ENCODE results near the gene IP6K3. TPM values are rescaled to one million over a fixed set of nuclear protein-coding genes. Genes with fewer than 3 reads are reported as not detected.

The IP6K3 gene
- total and polyA plus RNA-seq, 5 donors from 2014 or later: not detected

GRCh38 chr6:33770833-33771145 lies 24.1 kb upstream of the IP6K3 start:
- Histone ChIP-seq H3K4me3 (ENCODE audit: low read depth, low read length) (no peak overlapping the region), H3K27ac (ENCODE audit: insufficient read depth, low read length, poor library complexity, severe bottlenecking) (no peak overlapping the region), H3K4me1 (ENCODE audit: control insufficient read depth, insufficient read depth, low read length, poor library complexity, severe bottlenecking) (peaks cover 10% of the 10 kb centered on the region), H3K36me3 (ENCODE audit: control insufficient read depth, insufficient read depth, low read length) (peaks cover 25% of the 10 kb centered on the region), H3K27me3 (ENCODE audit: control insufficient read depth, insufficient read depth, low read length) (no peaks in the 10 kb centered on the region), H3K9me3 (ENCODE audit: control insufficient read depth in 2 of 2, low read length in 2 of 2) (no peaks in the 10 kb centered on the region)
- Mint-ChIP-seq H3K27ac (peak overlapping the region in 1 of 3 donors; percentile 67), H3K36me3 (peaks cover 17% of the 10 kb centered on the region), H3K4me1 (peaks cover 0 to 22% (median 12%) of the 10 kb centered on the region in 4 donors), H3K27me3 (no peaks in the 10 kb centered on the region), H3K9me3 (no peaks in the 10 kb centered on the region), H3K4me3 (no peak overlapping the region)
- DNase-seq (no peak), ATAC-seq (ENCODE audit: low read depth in 2 of 2) (no peak)

DNA sequence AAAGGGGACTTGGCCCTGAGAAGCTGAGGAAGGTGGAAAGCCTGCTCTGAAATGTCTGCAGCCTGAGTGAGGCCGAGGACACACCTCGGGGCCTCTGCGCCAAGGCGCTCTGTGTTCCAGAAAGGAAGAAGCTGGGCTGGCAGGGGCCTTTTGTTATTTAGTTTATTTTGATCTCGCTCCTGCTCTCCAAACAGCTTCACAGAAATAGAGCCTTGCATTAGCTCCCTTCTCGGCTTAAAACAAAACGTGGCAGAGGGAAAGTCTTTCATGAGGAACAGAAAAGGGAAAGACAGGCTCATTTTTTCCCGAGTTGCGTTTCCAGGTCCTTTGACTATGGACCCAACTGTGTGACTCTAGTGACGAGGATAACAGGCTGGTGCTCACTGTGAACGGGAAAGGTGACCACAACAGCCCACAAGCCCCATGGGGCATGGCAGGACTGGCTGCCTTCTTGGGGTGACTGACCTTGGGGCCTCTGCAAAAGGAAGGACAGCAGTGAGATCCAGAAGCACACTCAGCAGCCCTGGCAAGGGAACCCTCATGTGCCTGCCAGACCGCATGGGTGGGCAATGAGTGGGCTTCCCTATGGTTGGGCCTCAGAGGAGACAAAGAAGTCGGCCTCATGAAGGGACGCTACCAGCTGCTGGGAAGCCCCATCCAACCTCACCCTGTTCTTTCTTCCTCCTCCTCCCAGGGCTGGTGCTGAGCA lies 23.6 kb upstream of the IP6K3 start:
- Mint-ChIP-seq H3K27ac (no peak overlapping the region), H3K4me1 (peaks cover 0 to 22% (median 12%) of the 10 kb centered on the region in 4 donors), H3K4me3 (no peak overlapping the region), H3K36me3 (peaks cover 14% of the 10 kb centered on the region), H3K27me3 (no peaks in the 10 kb centered on the region), H3K9me3 (no peaks in the 10 kb centered on the region)
- H3K9me3 ChIP-seq (ENCODE audit: control insufficient read depth in 2 of 2, low read length in 2 of 2): no peaks in the 10 kb centered on the region
- H3K36me3 ChIP-seq (ENCODE audit: control insufficient read depth, insufficient read depth, low read length): peaks cover 20% of the 10 kb centered on the region
- H3K4me3 ChIP-seq (ENCODE audit: low read depth, low read length): no peak overlapping the region
- no peak for DNase-seq
- H3K27ac ChIP-seq (ENCODE audit: insufficient read depth, low read length, poor library complexity, severe bottlenecking): no peak overlapping the region
- H3K27me3 ChIP-seq (ENCODE audit: control insufficient read depth, insufficient read depth, low read length): no peaks in the 10 kb centered on the region
- peaks cover 10% of the 10 kb centered on the region for H3K4me1 ChIP-seq (ENCODE audit: control insufficient read depth, insufficient read depth, low read length, poor library complexity, severe bottlenecking)
- no peak for ATAC-seq (ENCODE audit: low read depth in 2 of 2)

DNA sequence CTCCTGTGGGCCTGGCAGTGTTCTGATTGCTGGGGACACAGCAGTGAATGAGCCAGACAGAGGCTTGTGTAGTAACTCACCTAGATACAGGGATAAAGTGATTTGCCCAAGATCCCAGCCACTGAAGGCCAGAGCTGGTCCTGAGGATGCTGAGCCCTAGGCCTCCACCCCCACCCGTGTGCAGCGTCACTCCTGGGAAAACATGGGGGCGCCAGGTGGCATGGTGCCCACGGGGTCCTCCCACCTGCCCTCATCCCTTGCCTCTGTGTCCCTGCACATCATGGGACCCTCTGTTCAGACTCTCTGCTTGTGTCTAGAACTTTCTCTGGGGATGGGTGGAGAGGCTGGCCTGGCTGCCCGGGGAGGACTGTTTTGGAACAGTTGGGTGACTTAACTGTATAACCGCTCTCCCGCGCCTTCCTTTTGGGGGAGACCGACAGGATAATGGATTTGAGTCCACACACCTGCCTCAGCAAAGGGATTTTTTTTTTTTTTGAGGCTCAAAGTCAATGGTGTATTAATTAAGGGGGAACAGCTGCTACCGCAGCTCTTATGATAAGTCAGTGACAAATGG lies 22.6 kb upstream of the IP6K3 start:
- H3K4me1 ChIP-seq (ENCODE audit: control insufficient read depth, insufficient read depth, low read length, poor library complexity, severe bottlenecking): peaks cover 10% of the 10 kb centered on the region
- no peak overlapping the region for H3K4me3 ChIP-seq (ENCODE audit: low read depth, low read length)
- DNase-seq (no peak), ATAC-seq (ENCODE audit: low read depth in 2 of 2) (no peak)
- no peaks in the 10 kb centered on the region for H3K27me3 Mint-ChIP-seq
- no peak overlapping the region for H3K27ac ChIP-seq (ENCODE audit: insufficient read depth, low read length, poor library complexity, severe bottlenecking)
- H3K36me3 ChIP-seq (ENCODE audit: control insufficient read depth, insufficient read depth, low read length): peaks cover 12% of the 10 kb centered on the region
- H3K9me3 ChIP-seq (ENCODE audit: control insufficient read depth in 2 of 2, low read length in 2 of 2): no peaks in the 10 kb centered on the region
- H3K9me3 Mint-ChIP-seq: no peaks in the 10 kb centered on the region
- H3K4me3 Mint-ChIP-seq: no peak overlapping the region
- peaks cover 0 to 22% (median 12%) of the 10 kb centered on the region in 4 donors for H3K4me1 Mint-ChIP-seq
- no peak overlapping the region for H3K27ac Mint-ChIP-seq
- H3K27me3 ChIP-seq (ENCODE audit: control insufficient read depth, insufficient read depth, low read length): no peaks in the 10 kb centered on the region
- H3K36me3 Mint-ChIP-seq: peaks cover 9% of the 10 kb centered on the region

DNA sequence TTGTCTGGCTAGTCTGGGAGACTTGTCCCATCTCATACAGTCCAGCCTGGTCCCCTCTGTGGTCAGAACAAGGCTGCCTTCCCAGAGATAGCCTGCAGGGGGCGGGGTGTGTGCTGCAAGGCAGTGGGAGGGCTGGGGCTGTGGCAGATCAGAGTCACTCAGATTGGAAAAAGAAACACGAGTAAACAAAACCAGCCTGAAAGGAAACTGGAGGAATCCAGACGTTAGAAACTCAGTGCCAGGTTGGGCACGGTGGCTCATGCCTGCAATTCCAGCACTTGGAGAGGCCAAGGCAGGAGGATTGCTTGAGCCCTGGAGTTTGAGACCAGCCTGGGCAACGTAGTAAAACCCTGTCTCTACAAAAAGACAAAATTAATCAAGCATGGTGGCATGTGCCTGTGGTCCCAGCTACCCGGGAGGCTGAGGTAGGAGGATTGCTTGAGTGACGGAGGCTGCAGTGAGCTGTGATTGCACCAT lies 22.0 kb upstream of the IP6K3 start:
- ATAC-seq (ENCODE audit: low read depth in 2 of 2) (peak; percentile 39 to 51), DNase-seq (peak; percentile 47 to 70 (median 47))
- H3K36me3 Mint-ChIP-seq: peaks cover 9% of the 10 kb centered on the region
- no peaks in the 10 kb centered on the region for H3K27me3 Mint-ChIP-seq
- Histone ChIP-seq H3K4me1 (ENCODE audit: control insufficient read depth, insufficient read depth, low read length, poor library complexity, severe bottlenecking) (peaks cover 10% of the 10 kb centered on the region), H3K4me3 (ENCODE audit: low read depth, low read length) (no peak overlapping the region), H3K9me3 (ENCODE audit: control insufficient read depth in 2 of 2, low read length in 2 of 2) (no peaks in the 10 kb centered on the region), H3K27me3 (ENCODE audit: control insufficient read depth, insufficient read depth, low read length) (no peaks in the 10 kb centered on the region), H3K27ac (ENCODE audit: insufficient read depth, low read length, poor library complexity, severe bottlenecking) (no peak overlapping the region), H3K36me3 (ENCODE audit: control insufficient read depth, insufficient read depth, low read length) (peaks cover 10% of the 10 kb centered on the region)
- H3K4me1 Mint-ChIP-seq: peaks cover 0 to 22% (median 12%) of the 10 kb centered on the region in 4 donors
- no peak overlapping the region for H3K27ac Mint-ChIP-seq
- no peaks in the 10 kb centered on the region for H3K9me3 Mint-ChIP-seq
- no peak overlapping the region for H3K4me3 Mint-ChIP-seq

DNA sequence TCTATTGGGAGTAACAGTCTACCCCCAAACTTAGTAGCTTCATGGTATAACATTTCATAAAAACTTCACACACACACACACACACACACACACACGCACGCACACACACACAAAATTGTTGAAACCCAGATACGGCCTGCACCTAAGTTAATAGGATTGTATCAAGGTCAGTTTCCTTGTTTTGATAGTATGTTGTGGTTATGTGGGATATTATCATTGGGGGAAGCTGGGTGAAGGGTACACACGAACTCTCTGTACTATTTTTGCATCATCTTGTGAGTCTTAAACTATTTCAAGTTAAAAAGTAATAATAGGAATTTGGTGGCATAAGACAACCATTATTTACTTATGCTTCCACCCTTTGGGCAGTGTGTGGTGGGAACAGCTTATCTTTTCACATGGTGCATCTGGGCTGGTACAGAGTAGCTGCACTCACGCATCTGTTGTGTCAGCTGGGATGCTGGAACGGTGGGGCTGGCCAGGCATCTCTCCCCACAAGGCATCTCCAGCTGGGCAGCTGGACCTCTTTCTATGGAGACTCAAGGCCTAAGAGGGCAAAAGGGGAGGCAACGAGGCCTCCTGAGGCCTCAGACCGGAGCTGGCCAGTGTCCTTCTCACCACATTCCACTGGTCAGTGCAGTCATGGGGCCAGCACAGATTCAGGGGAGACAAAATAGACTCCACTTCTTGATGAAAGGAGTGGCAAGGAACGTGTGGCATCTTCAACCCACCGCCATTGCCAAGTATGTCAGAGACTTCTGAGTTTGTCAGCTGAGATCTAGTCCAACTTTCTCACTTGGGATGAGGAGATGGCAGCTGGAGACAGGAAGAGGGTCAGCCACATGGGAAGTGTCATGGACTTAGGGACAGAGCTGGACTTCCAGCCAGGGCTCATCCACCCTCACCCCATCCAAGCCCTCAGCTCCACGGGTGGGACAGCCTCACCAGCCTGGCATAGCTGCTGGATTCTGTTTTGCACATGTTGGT lies 20.5 kb upstream of the IP6K3 start:
- Mint-ChIP-seq H3K4me3 (no peak overlapping the region), H3K27ac (no peak overlapping the region), H3K4me1 (peaks cover 0 to 17% (median 8%) of the 10 kb centered on the region in 4 donors), H3K36me3 (peaks cover 1% of the 10 kb centered on the region), H3K9me3 (no peaks in the 10 kb centered on the region), H3K27me3 (peaks cover 1% of the 10 kb centered on the region)
- ATAC-seq (ENCODE audit: low read depth in 2 of 2) (no peak), DNase-seq (no peak)
- Histone ChIP-seq H3K9me3 (ENCODE audit: control insufficient read depth in 2 of 2, low read length in 2 of 2) (no peaks in the 10 kb centered on the region), H3K36me3 (ENCODE audit: control insufficient read depth, insufficient read depth, low read length) (peaks cover 2% of the 10 kb centered on the region), H3K4me1 (ENCODE audit: control insufficient read depth, insufficient read depth, low read length, poor library complexity, severe bottlenecking) (peaks cover 10% of the 10 kb centered on the region), H3K27me3 (ENCODE audit: control insufficient read depth, insufficient read depth, low read length) (no peaks in the 10 kb centered on the region), H3K4me3 (ENCODE audit: low read depth, low read length) (no peak overlapping the region), H3K27ac (ENCODE audit: insufficient read depth, low read length, poor library complexity, severe bottlenecking) (no peak overlapping the region)

- peaks cover 11% of the 10 kb centered on the region for H3K27me3 Mint-ChIP-seq
- Histone ChIP-seq H3K27me3 (ENCODE audit: control insufficient read depth, insufficient read depth, low read length) (no peaks in the 10 kb centered on the region), H3K4me3 (ENCODE audit: low read depth, low read length) (no peak overlapping the region), H3K9me3 (ENCODE audit: control insufficient read depth in 2 of 2, low read length in 2 of 2) (no peaks in the 10 kb centered on the region), H3K4me1 (ENCODE audit: control insufficient read depth, insufficient read depth, low read length, poor library complexity, severe bottlenecking) (no peaks in the 10 kb centered on the region), H3K36me3 (ENCODE audit: control insufficient read depth, insufficient read depth, low read length) (no peaks in the 10 kb centered on the region), H3K27ac (ENCODE audit: insufficient read depth, low read length, poor library complexity, severe bottlenecking) (no peak overlapping the region)
- ATAC-seq (ENCODE audit: low read depth in 2 of 2): no peak
- no peaks in the 10 kb centered on the region for H3K36me3 Mint-ChIP-seq
- peaks cover 0 to 6% (median 0%) of the 10 kb centered on the region in 4 donors for H3K4me1 Mint-ChIP-seq
- no peak overlapping the region for H3K4me3 Mint-ChIP-seq
- H3K9me3 Mint-ChIP-seq: no peaks in the 10 kb centered on the region
- H3K27ac Mint-ChIP-seq: peak overlapping the region in 1 of 3 donors; percentile 84
- no peak for DNase-seq
These were observed 18.7 kb upstream of the IP6K3 start for GRCh38 chr6:33765368-33765767.

GRCh38 chr6:33764036-33764435 lies 17.3 kb upstream of the IP6K3 start:
- Histone ChIP-seq H3K27me3 (ENCODE audit: control insufficient read depth, insufficient read depth, low read length) (no peaks in the 10 kb centered on the region), H3K4me1 (ENCODE audit: control insufficient read depth, insufficient read depth, low read length, poor library complexity, severe bottlenecking) (no peaks in the 10 kb centered on the region), H3K9me3 (ENCODE audit: control insufficient read depth in 2 of 2, low read length in 2 of 2) (no peaks in the 10 kb centered on the region), H3K27ac (ENCODE audit: insufficient read depth, low read length, poor library complexity, severe bottlenecking) (no peak overlapping the region), H3K4me3 (ENCODE audit: low read depth, low read length) (no peak overlapping the region), H3K36me3 (ENCODE audit: control insufficient read depth, insufficient read depth, low read length) (no peaks in the 10 kb centered on the region)
- ATAC-seq (ENCODE audit: low read depth in 2 of 2) (no peak), DNase-seq (no peak)
- Mint-ChIP-seq H3K4me3 (no peak overlapping the region), H3K4me1 (peaks cover 0 to 6% (median 0%) of the 10 kb centered on the region in 4 donors), H3K36me3 (no peaks in the 10 kb centered on the region), H3K27ac (no peak overlapping the region), H3K27me3 (peaks cover 12% of the 10 kb centered on the region), H3K9me3 (no peaks in the 10 kb centered on the region)
